HTERT RPE-1 (cell line): Measurements from ENCODE around the gene CD68.

Experiments used
- in situ Hi-C: fragments of 300-500 bp; cut with MboI; formaldehyde crosslinking; loops from 4 replicates; pipeline ENCODE4 v1.14.3; 2020; ENCODE audit warnings: low sequenced_read_pairs

CD68 gene

DNA sequence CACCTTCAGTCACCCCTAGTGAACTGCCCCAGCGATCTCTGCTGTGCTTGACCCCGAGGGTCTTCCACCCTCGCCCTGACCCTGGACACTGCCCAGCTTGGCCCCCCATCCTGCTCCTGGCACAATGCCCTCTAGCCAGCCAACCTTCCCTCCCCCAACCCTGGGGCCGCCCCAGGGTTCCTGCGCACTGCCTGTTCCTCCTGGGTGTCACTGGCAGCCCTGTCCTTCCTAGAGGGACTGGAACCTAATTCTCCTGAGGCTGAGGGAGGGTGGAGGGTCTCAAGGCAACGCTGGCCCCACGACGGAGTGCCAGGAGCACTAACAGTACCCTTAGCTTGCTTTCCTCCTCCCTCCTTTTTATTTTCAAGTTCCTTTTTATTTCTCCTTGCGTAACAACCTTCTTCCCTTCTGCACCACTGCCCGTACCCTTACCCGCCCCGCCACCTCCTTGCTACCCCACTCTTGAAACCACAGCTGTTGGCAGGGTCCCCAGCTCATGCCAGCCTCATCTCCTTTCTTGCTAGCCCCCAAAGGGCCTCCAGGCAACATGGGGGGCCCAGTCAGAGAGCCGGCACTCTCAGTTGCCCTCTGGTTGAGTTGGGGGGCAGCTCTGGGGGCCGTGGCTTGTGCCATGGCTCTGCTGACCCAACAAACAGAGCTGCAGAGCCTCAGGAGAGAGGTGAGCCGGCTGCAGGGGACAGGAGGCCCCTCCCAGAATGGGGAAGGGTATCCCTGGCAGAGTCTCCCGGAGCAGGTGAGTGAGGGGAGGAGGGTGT, 20.7 kb upstream of the CD68 start, which contains the start of gene TNFSF13:
TNFSF13 (plus strand) TSS at position 207 of the 776 bp plus-strand sequence; CDS start at position 497, 290 bp downstream.
- in situ Hi-C loops = no loop called here

DNA sequence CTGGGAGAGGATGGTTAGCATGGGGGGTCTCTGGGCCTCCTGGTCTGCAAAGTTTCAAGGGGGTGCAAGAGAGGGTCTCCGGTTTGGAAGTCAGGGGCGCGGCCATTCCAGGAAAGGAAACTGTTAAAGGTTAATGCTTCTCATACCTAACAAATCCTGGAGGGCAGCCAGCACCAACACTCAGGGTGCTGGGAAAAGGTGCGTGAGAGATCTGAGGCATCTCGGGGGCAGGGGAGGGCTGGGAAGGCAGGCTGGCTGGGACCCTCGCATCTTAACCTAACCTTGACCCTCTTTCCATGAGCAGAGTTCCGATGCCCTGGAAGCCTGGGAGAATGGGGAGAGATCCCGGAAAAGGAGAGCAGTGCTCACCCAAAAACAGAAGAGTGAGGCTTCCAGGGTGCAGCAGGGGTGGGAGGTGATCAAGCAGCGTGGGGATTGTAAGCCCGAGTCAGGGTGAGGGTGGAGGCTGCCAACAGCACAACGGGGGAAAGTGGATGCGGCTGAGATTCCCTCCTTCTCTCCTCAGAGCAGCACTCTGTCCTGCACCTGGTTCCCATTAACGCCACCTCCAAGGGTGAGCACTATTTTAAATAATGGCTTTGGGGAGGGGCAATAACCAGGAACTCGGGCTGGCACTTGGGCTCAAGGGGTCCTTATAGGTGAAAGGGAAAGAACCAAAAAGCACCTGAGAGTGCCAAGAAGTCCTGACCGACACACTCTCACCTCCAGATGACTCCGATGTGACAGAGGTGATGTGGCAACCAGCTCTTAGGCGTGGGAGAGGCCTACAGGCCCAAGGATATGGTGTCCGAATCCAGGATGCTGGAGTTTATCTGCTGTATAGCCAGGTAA, 19.9 kb upstream of the CD68 start:
- in situ Hi-C loops = no loop called here

DNA sequence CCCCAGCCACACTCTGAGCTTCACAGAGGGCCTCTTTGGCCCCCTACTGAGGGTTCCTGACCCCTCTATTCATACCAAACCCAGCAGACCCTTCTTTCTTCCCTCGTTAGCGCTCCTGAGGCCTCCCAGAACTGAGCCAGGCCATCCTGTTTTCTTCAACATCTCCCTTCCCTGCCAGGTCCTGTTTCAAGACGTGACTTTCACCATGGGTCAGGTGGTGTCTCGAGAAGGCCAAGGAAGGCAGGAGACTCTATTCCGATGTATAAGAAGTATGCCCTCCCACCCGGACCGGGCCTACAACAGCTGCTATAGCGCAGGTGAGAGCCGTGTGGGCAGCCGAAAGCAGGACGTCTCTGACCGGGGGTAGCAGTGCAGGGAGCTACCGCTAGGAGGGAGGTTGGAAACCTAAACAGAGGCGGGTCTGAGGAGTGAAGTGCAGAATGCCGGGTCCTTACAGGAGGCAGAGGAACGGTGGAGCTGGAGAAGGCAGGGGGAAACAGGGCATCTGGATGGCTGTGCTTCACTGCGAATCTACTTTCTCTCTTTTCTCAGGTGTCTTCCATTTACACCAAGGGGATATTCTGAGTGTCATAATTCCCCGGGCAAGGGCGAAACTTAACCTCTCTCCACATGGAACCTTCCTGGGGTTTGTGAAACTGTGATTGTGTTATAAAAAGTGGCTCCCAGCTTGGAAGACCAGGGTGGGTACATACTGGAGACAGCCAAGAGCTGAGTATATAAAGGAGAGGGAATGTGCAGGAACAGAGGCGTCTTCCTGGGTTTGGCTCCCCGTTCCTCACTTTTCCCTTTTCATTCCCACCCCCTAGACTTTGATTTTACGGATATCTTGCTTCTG, 19.0 kb upstream of the CD68 start:
- in situ Hi-C loops = no loop called here

DNA sequence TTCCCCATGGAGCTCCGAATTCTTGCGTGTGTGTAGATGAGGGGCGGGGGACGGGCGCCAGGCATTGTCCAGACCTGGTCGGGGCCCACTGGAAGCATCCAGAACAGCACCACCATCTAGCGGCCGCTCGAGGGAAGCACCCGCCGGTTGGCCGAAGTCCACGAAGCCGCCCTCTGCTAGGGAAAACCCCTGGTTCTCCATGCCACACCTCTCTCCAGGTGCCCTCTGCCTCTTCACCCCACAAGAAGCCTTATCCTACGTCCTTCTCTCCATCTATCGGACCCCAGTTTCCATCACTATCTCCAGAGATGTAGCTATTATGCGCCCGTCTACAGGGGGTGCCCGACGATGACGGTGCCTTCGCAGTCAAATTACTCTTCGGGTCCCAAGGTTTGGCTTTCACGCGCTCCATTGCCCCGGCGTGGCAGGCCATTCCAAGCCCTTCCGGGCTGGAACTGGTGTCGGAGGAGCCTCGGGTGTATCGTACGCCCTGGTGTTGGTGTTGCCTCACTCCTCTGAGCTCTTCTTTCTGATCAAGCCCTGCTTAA, 18.3 kb upstream of the CD68 start:
- in situ Hi-C loops = no loop called here

DNA sequence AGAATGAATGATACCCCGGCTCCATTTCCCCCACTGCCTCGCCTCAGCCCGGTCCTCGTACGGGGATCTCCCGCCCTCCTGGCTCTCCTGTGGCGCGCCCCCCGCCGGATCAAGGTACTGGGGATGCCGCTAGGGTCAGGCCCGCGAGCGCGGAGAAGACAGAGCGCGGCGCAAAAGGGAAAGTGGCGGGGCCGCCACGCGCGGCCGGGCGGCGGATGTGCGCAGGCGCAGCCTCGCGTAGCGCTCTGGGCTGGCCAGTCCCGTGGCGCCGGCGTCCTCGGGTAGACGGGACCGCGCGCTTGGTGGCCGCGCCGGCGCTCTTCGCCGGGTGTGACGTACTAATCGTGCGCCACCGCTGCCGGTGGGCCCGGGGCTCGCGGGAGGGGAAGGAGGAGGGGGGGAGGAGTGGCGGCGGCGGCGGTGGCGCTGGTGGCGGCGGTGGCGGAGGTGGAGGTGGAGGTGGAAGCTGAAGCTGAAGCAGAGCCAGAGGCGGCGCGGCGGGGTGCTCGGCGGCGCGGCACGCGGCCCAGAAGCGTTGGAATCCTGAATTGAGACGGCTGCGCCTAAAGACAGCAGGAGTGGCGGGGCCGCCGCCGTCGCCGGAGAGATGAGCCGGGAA, 17.7 kb upstream of the CD68 start, which contains the start of gene SENP3:
SENP3 (plus strand) TSS at position 331 of the 619 bp plus-strand sequence. CDS start 1,158 bp downstream, outside the sequence.
- in situ Hi-C loops = no loop called here

DNA sequence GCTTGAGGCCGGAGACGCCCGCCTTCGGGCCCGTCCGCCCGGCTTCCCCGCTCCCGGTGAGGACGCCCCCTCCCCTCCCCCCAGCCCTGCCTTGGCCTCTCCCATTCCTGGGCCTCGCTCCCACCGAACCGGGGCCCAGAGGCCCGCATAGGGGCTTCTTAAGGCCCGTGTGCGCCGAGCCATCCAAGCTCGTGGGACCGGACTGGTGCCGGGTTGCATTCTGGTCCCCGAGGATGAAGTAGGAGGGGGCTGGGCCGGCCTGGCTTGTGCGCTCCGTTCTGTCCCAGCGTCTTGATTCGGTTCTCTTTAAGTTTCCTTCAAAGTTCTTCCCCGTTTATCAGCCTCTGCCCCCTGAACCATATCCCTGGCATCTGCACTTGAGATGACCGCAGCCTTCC, 17.2 kb upstream of the CD68 start:
- in situ Hi-C loops = no loop called here

DNA sequence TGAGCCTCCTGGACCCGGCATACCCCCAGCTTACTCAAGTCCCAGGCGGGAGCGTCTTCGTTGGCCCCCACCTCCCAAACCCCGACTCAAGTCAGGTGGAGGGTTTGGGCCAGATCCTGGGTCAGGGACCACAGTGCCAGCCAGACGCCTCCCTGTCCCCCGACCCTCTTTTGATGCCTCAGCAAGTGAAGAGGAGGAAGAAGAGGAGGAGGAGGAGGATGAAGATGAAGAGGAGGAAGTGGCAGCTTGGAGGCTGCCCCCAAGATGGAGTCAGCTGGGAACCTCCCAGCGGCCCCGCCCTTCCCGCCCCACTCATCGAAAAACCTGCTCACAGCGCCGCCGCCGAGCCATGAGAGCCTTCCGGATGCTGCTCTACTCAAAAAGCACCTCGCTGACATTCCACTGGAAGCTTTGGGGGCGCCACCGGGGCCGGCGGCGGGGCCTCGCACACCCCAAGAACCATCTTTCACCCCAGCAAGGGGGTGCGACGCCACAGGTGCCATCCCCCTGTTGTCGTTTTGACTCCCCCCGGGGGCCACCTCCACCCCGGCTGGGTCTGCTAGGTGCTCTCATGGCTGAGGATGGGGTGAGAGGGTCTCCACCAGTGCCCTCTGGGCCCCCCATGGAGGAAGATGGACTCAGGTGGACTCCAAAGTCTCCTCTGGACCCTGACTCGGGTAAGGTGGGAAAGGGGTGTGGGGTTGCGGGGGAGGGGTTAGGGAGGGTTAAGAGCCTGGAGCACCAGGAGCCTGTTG, 16.1 kb upstream of the CD68 start:
- in situ Hi-C loops = no loop called here

DNA sequence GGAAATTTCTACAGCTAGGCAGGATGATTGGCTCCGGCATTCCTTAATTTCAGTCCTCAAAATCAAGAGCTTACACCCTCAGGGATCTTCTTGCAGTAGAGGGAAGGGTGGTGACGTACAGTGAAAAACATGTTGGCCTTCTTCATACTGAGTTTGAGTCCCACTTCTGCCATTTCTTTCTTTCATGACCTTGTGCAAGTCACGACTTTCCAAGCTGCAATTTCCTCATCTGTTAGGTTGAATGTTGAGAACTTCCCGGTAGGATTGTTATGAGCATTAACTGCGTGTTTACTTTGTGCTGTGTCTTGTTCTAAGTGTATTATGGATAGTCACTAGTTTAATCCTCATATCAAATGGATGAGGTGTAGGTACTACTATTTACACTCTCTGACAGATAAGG, 9.9 kb upstream of the CD68 start:
- in situ Hi-C loops = no loop called here

DNA sequence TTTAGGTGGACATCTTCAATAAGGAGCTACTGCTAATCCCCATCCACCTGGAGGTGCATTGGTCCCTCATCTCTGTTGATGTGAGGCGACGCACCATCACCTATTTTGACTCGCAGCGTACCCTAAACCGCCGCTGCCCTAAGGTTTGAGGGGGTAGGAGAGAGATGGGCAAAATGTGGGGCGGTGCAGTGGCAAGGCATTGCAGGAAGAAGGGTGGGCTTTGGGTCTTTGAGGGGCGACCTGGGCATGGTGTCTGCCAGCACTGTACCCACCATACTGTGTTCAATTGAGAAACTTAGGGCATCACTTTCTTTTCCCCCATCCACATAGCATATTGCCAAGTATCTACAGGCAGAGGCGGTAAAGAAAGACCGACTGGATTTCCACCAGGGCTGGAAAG, 9.1 kb upstream of the CD68 start:
- in situ Hi-C loops = no loop called here

DNA sequence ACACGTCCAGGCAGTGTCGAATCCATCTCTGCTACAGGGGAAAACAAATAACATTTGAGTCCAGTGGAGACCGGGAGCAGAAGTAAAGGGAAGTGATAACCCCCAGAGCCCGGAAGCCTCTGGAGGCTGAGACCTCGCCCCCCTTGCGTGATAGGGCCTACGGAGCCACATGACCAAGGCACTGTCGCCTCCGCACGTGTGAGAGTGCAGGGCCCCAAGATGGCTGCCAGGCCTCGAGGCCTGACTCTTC, 7.2 kb upstream of the CD68 start:
- in situ Hi-C loops = no loop called here

DNA sequence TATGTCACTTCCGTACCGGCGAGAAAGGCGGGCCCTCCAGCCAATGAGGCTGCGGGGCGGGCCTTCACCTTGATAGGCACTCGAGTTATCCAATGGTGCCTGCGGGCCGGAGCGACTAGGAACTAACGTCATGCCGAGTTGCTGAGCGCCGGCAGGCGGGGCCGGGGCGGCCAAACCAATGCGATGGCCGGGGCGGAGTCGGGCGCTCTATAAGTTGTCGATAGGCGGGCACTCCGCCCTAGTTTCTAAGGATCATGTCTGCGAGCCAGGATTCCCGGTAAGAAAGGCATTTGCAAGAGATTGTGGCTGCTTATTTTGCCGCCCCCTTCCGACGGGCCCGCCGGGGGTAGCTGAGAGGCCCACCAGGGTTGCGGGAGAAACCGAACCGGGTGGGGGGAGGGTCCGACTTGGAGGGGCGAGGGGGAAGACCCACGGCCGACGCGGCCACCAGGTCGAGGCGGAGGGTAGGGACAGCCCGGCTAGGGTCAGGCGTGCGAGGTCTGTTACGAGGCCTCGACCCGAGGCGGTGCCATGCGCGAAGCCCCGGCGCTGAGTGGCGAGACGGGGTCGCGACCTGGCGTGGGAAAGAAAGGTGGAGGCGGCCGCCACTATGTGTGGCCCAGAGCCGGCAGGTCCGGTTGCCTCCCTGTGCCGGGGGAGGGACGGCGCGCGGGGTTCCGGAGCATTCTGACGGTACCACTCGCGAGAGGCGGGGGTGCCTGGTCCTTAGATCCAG, 6.7 kb upstream of the CD68 start:
- in situ Hi-C loops = no loop called here

DNA sequence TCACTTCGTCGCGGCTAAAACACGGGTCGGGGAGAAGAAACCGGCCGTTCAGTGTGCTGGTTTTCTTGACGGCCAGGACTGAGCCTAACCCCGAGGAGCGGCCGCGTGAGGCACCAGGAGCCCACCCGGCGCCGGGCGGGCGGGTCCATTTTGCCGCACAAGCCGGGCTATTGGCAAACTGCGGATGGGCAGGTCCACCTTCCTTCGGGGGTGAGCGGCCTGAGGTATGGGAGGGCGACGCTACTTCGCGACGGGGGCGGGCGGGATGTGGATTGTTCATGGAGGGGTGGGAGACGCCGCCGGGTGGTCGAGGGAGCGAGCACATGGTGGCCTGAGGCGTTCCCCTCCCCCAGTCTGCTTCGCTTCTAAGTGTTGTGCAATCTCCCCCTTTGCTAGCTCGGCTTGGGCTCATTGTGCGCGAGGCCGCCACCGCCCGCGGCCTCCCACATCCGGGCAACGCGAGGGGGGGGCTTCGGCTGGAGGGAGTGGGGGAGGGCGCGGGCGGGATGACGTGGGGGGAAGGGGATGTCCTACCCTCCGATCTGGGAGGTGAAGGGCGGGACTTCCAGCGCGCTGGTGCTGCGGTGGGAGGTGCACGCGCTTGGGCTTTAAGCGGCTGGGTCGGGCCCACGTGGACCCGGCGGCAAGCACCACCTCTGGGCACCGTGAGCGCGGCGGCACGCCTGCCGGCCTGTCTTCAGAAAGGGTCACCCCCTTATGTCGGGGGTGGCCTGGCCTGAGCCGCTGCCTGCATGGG, 5.9 kb upstream of the CD68 start:
- in situ Hi-C loops = no loop called here

DNA sequence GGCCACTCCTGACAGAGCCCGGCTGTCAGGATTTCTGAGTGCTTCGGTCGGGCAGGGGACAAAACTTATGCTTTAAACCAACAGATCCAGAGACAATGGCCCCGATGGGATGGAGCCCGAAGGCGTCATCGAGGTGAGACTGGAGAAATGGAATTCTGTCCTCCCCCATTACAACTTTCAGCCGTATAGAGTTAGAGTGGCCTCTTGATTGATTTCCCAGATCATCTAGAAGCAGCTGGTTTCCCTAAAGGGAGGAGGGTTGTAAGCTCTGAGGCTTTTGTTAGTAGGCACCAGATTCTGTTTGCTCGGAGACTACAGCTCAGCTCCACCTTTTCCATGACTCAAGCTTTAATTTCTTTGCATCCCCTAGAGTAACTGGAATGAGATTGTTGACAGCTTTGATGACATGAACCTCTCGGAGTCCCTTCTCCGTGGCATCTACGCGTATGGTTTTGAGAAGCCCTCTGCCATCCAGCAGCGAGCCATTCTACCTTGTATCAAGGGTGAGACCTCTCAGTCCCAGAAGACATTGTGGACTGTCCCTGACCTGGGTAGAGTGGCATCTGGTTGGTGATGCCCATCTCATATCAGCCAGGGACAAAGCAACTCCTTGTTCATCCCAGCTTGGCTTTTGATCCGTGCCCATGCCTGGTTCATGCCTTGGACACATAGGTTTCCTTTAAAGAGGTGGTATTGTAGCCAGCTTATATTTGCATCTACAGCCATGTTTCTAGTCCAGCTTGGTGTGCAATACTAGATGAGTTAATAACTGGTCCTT, 5.1 kb upstream of the CD68 start:
- in situ Hi-C loops = no loop called here

DNA sequence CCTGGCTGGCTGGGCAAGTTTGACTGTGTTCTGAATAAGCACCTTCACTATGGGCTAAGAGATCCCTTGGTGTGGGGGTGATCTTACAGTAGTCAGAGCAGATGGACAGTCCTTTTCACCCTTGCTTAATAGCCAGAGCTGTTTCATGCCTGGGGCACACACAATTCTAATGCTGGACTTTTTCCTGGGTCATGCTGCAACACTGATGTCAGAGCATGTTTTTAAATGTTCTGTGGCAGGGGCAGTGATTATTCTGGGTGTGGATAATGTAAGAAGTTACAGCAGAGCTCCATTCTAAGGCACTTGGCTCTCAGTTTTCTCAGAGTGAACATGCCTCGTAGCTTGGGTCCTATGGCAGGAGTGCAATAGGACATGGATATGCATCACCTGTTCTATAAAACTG, 4.0 kb upstream of the CD68 start:
- in situ Hi-C loops = no loop called here

DNA sequence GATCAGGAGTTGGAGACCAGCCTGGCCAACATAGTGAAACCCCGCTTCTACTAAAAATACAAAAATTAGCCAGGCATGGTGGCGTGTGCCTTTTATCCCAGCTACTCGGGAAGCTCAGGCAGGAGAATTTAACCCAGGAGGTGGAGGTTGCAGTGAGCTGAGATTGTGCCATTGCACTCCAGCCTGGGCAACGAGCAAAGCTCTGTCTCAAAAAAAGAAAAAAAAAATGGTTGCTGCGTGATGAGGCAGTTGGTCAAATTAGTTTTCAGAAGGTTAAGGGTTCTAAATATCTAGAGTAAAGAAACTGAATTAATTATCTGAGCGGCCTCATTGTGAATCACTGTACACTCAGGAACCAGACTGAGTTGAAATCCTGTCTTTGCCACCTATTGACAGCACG, 3.5 kb upstream of the CD68 start:
- in situ Hi-C loops = no loop called here

DNA sequence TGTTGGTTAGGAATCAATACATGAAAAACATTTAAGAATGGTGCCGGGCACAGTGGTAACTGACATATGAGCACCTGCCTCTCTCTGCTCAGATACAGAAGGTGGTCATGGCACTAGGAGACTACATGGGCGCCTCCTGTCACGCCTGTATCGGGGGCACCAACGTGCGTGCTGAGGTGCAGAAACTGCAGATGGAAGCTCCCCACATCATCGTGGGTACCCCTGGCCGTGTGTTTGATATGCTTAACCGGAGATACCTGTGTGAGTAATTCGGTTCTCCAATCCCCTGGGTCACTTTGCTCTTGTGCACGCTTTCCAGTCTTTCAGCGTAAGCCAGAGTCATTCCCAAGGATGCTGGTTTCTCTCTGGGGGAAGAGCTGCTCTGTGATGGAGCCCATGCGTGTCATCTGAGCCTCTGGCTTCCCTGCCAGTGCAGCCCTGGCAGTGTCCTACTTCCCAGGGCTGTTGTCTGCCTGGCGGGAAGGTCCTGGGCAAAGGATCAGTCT, 3.0 kb upstream of the CD68 start:
- in situ Hi-C loops = no loop called here

DNA sequence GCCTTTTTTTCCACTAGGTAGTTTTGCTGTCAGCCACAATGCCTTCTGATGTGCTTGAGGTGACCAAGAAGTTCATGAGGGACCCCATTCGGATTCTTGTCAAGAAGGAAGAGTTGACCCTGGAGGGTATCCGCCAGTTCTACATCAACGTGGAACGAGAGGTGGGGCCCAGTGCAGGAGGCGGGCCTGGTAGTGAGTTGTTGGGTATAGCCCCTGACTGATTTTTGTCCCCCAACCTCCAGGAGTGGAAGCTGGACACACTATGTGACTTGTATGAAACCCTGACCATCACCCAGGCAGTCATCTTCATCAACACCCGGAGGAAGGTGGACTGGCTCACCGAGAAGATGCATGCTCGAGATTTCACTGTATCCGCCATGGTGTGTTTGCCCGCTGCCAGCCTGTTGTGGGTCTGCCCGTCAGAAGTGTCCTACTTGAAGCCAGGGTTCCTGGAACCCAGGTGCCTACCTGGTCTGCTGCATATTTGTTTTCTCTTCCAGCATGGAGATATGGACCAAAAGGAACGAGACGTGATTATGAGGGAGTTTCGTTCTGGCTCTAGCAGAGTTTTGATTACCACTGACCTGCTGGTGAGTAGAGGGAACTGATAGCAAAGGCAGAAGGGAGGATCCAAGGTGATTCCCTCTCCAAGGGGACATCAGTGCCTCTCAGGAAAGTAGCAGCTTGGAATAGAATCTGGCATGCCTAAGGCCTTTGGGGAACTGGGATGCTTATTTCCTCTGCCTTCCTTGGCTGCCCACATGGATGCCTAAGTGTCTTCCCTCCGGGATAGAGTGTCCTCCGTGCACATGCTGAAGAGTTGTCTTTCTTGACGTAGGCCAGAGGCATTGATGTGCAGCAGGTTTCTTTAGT, 1.9 kb upstream of the CD68 start:
- in situ Hi-C loops = no loop called here
